NCI-H146 (cell line): ENCODE data around the gene MTX2.

Experiments
- DNase-seq: peaks from one replicate; lab custom pipeline; 2025; lab: John Stamatoyannopoulos, UW

MTX2 gene

DNA sequence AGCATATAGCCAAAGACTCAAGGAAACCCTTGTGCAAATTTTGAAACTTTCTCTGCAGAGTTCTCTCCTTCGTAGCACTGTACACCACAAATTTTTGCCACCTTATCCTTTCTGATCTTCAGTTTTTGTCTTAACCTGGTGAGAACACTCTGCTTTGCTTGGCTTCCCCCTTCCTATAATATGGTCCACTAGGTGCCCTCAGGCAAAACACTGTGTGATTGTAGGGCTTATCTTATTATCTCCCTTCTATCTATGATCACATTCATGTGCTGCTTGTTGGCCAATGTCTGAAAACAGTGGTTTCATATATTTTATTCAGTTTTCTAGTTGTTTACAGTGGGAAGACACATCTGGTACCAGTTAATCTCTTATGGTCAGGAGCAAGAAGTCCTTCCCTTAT, 111.1 kb downstream of the MTX2 start:
- peak; percentile 74 for DNase-seq

- no peak for DNase-seq
Measured at GRCh38 chr2:176383100-176383499, 113.9 kb downstream of the MTX2 start.

GRCh38 chr2:176383836-176384442, 114.7 kb downstream of the MTX2 start:
- DNase-seq = peak; percentile 39

DNA sequence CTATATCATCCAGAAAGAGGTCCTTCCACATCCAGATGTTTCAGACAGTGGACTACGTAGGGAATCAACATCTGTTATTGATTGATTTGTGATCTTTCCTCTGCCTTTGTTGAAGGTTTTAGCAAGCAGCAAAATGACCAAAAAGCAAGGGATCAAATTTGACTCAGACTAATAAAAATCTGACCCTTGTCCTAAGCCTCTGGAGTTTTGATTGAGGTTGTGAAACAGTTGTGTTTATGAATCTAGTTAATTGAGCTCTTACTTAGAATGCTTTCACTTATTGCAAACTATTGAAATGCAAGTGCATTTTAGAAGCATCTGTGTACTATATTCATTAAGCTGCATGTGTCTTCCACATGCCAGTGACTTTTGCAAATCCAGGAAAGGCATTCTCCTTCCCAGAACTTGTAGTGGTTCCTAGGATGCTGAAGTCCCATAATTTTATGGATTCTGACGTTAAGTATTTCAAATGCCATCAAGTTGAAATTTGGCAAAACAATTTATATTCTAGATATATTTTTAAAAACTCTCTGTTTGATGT, 116.0 kb downstream of the MTX2 start:
- DNase-seq = no peak

DNA sequence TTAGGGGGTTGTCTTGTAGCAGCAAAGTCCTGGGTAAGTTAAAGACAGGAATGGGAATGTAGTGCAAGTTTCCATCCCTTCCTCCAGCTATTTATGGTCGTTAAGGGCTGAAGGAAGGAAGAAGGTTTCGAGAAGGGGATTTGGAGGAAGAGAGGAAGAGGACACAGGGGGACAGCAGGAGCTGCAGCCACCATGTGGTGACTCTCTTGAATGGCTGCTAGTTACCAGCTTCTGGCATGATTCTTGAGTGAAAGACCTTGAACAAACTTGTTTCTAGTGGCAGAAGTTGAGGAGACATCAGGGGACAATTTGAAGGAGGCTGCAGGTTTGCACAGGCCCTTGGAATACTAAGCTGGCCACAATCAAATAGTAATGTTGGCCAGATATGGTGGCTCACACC, 116.6 kb downstream of the MTX2 start:
- DNase-seq = no peak
